Amygdala (tissue), 56 donors: Measurements from ENCODE around the gene ASB14.
"Not testable (repeated sequence)": the region's sequence is repeated elsewhere in the genome, so short reads cannot be mapped to it uniquely, and the experiment has no call there.

Experiments used
- DNase-seq, 56 donors: peaks; one replicate each; lab custom pipeline; 2025; lab: John Stamatoyannopoulos, UW

The ASB14 gene

DNA sequence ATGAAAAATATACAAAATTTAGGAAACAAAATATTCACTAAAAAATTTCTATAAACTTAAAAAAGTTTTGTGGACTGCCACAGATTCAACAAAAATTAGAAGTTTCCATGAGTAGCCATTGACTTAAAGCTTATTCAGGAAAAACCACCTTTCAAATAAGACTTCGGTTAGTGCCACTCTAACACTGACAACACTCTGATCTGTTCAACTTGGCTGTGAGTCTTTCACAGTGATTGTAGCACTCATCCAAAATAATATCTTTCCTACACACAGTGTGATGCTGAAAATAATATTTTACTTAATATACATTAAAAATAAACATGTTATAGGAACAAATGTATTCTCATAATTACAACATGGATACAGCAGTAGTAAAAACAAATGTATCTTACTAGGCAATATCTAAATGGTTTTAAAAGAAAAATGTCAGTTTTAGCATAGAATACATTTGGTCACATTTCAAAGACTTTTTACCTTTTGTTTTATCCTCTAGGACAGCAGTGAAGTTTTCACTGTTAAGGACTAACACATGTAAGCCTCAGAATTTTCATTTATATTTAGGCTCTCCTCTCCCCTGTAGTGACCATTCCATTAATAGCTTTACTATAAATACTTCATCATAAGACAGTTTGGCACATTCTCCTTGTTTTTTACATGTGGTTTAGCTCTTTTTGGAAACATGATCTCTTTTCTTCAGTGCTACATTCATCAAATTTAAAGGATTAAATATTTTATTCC lies at the start of gene ASB14:
TSS of gene ASB14 (minus strand) at position 527 of the 738 bp plus-strand sequence. CDS start 652 bp downstream, outside the sequence.
- DNase-seq, result no peak

GRCh38 chr3:57339071-57339642 lies 46.7 kb upstream of the ASB14 start:
- not testable (repeated sequence) for DNase-seq

GRCh38 chr3:57338272-57339070 lies 46.0 kb upstream of the ASB14 start:
- DNase-seq, result not testable (repeated sequence)

- no peak for DNase-seq
These were observed 42.9 kb upstream of the ASB14 start for GRCh38 chr3:57335283-57335938.

DNA sequence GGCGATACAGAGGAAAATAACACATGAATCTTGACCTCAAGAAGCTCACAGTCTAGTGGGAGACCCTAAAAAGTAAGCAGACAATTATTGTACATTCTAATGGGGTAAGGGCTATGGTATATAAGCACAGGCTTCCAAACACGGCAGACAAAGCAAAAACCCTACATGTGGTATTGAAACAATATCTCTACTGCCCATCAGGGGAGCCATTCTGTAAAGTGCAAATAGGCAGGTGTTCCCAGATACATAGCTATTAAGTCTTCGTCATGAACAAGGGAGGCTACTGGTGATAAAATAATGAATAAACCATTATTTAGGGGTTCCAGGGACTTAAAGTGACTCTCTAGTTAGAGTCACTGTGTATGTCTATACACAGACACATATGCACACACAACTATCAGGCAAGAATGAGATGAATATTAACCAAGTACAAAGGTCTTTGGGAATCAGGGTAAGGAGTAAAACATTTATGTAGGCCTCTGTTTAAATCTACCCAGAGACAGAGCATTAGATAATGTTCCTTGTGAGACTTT lies 38.7 kb upstream of the ASB14 start:
- DNase-seq, result no peak

DNA sequence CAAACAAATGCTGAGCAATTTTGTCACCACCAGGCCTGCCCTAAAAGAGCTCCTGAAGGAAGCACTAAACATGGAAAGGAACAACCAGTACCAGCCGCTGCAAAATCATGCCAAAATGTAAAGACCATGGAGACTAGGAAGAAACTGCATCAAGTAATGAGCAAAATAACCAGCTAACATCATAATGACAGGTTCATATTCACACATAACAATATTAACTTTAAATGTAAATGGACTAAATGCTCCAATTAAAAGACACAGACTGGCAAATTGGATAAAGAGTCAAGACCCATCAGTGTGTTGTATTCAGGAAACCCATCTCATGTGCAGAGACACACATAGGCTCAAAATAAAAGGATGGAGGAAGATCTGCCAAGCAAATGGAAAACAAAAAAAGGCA lies 34.0 kb upstream of the ASB14 start:
- DNase-seq, result not testable (repeated sequence)

- no peak for DNase-seq
These were observed 21.7 kb upstream of the ASB14 start for GRCh38 chr3:57314204-57314603.

GRCh38 chr3:57309769-57310360 lies 17.4 kb upstream of the ASB14 start:
- no peak for DNase-seq

DNA sequence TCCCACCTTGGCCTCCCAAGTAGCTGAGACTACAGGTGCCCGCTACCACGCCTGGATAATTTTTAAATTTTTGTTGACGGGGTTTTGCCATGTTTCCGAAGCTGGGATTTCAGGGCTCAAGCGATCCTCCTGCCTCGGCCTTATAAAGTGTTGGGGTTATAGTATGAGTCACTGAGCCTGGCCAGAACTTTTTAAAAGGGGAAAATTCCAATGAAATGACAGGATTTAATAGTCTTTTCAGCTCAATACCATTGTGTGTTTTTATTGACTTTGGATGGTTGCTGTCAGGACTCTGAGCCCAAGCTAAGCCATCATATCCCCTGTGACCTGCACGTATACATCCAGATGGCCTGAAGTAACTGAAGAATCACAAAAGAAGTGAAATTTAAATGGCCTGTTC lies 11.0 kb upstream of the ASB14 start:
- not testable (repeated sequence) for DNase-seq

- DNase-seq, result no peak
These were observed 5.6 kb upstream of the ASB14 start for GRCh38 chr3:57298041-57298440.

GRCh38 chr3:57292897-57293526 lies 527 bp upstream of the ASB14 start:
- no peak for DNase-seq

- DNase-seq, result no peak
These were observed 4.1 kb downstream of the ASB14 start for GRCh38 chr3:57288403-57288802.

DNA sequence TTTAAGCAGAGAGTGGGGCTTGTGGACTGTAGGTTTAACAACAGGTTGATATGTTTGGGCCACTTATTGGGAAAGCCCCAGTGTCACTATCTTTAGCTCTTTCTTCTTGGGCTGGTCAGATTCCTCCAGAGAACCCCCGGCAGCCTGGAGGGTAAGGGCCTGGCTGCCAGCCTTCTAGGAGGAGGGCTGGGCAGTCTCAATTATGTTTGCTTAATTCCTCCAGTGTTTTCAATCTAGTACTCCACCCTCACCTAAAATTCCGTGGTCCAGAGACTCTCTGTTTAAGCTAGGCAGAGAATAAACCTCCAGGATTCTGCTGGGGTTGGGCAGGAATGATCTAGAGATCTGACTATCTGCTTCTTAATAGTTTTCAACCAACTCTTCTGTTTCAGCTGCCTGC lies 5.3 kb downstream of the ASB14 start:
- DNase-seq, result no peak

- DNase-seq, result no peak
These were observed 9.2 kb downstream of the ASB14 start for GRCh38 chr3:57283334-57283733.

GRCh38 chr3:57281715-57282114 lies 10.8 kb downstream of the ASB14 start:
- no peak for DNase-seq

DNA sequence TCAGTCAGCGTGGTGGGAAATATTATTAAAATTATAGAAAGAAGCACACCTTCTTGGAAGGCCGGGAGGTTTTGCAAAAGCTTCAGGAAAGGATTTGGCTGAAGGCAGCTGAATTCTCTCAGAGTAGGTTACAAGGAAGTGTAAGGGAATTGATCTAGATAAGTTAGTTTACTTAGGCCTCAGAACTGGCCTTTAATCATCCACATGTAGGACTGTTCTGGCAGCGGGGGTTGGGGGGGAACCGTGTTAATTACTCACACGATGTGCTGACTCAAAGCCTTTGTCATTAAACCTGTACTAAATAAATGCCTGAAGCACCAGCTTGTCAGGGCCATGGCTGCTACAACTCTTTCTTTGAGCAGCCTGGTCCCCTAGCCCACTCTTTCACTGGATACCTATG lies 12.8 kb downstream of the ASB14 start:
- DNase-seq, result no peak

GRCh38 chr3:57278237-57278636 lies 14.2 kb downstream of the ASB14 start:
- no peak for DNase-seq

- DNase-seq, result no peak
These were observed 17.1 kb downstream of the ASB14 start for GRCh38 chr3:57275393-57275792.

GRCh38 chr3:57274845-57275244 lies 17.6 kb downstream of the ASB14 start:
- DNase-seq, result no peak

DNA sequence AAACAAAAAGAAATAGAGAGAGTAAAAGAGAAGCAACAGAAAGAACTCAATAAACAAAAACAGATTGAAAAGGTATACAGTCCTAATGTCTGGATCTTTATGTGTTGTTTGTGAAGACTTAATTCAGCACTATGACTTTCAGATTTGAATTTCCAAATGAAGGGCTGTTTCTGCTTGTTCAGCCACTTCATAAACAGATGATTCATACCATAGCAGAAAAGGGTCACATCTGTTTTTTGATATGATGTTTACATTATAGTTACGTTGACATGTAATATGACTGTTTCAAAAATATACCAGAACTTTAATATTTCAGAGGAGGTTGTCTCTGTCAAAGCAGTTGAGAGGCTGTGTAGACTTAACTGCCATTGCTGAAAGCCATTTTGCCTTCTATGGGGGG lies 24.1 kb downstream of the ASB14 start:
- DNase-seq, result no peak
